Upper lobe of right lung (tissue), 1 donor: Measurements from ENCODE around the gene BATF3. TPM values are rescaled to one million over a fixed set of nuclear protein-coding genes. Genes with fewer than 3 reads are reported as not detected.
A peak's percentile ranks its signal among the peaks of the same experiment; 100 is the strongest.

ENCODE experiments used
- ATAC-seq: fragments of 200-7000 bp; cut with Tn5 transposase; one replicate; pipeline ENCODE4 v1.9.1; 2020; ENCODE audit warnings: mild to moderate bottlenecking, moderate library complexity
- DNase-seq: peaks from one replicate; pipeline ENCODE4 v3.0.0-alpha.2; 2020
- H3K27ac ChIP-seq: fragments of 200-600 bp; one replicate; pipeline ENCODE4 v1.8.0; 2022
- H3K27me3 ChIP-seq: fragments of 200-600 bp; one replicate; pipeline ENCODE4 v1.8.0; 2022; ENCODE audit warnings: mild to moderate bottlenecking
- H3K36me3 ChIP-seq: fragments of 200-600 bp; one replicate; pipeline ENCODE4 v1.8.0; 2022
- H3K4me1 ChIP-seq: fragments of 200-600 bp; one replicate; pipeline ENCODE4 v1.8.0; 2022
- H3K4me3 ChIP-seq: fragments of 200-600 bp; one replicate; pipeline ENCODE4 v1.8.0; 2022; ENCODE audit warnings: mild to moderate bottlenecking
- H3K9me3 ChIP-seq: fragments of 200-600 bp; one replicate; pipeline ENCODE4 v1.8.0; 2022
- CTCF ChIP-seq: fragments of 200-600 bp; IDR thresholded peaks from one replicate; pipeline ENCODE4 v1.8.0; 2022; ENCODE audit warnings: antibody characterized with exemption
- intact Hi-C: fragments of 100-400 bp; cut with DNase I; formaldehyde crosslinking; loops from one replicate; pipeline ENCODE4 v1.11.0; 2022
- long read RNA-seq: library from polyadenylated mRNA; unstranded; transcript quantifications from one replicate; pipeline ENCODE4 v2.0.0, GENCODE V29; 2021
- total RNA-seq: library from RNA; stranded (reverse); fragmentation: NEBNext Ultra II Directional; extraction: Animal tissue kit (Norgen Biotek cat#: 25700); gene quantifications from one replicate; pipeline ENCODE4 v1.2.1, GENCODE V29; 2021
- donor health status: DM: no; HTN: yes; CAD: no; lungs with severe emphysema.

BATF3 gene, protein sequence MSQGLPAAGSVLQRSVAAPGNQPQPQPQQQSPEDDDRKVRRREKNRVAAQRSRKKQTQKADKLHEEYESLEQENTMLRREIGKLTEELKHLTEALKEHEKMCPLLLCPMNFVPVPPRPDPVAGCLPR
- total RNA-seq, result 10.0 TPM
- long read RNA-seq, transcript BATF3-201 (3 exons, 980 nt), result major isoform, 11 of 14 reads
- long read RNA-seq, partial matches to known transcripts, result 0 of 14 reads
- long read RNA-seq, other reads (novel, unspliced or antisense), result 2 of 14 reads

DNA sequence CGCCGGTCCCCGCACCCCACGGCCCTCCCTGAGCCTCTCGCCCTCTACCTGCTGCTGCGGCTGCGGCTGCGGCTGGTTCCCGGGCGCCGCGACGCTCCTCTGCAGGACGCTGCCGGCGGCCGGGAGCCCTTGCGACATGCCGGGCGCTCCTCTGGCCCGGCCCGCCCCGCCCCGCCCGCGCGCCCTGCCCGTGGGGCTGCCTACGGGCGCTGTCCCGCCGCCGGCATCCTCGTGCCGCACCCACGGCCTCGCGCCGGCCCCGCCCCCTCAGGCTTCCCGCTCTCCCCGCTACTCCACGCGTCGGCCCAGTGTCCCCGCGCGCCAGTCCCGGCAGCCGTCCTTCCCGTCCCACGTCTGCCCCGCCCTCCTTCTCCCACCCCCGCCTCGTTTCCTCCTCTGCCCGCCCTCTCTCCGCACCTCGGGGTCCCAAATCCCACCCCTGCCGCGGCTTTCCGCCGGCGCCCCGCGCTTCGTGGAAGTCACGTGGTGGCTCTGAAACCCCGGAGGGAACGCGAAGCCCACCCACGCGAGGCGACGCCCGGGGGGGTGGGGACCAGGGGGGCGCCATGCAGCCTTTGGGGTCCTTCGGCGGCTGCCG, at the start of gene BATF3:
BATF3 (minus strand) TSS at position 216 of the 598 bp plus-strand sequence; CDS start at position 138, 78 bp downstream.
- peak; percentile 85 for DNase-seq
- intact Hi-C loops, result no loop called here

GRCh38 chr1:212746546-212746945, 46.9 kb upstream of the BATF3 start:
- Histone ChIP-seq H3K27ac (no peak overlapping the region), H3K4me3 (no peak overlapping the region), H3K4me1 (peaks cover 15% of the 10 kb centered on the region), H3K27me3 (no peaks in the 10 kb centered on the region), H3K9me3 (no peaks in the 10 kb centered on the region), H3K36me3 (no peaks in the 10 kb centered on the region)
- TF ChIP-seq CTCF, result no peak
- ATAC-seq (no peak), DNase-seq (no peak)
- intact Hi-C loops, result no loop called here

More for the DNA sequence above, at the start of gene BATF3:
- peaks cover 26% of the 10 kb centered on the region for H3K4me1 ChIP-seq
- H3K27me3 ChIP-seq, result peaks cover 4% of the 10 kb centered on the region
- no peaks in the 10 kb centered on the region for H3K9me3 ChIP-seq
- H3K27ac ChIP-seq, result peak within 1 kb of the TSS; percentile 67
- no peak for TF ChIP-seq CTCF
- peak; percentile 85 for ATAC-seq
- peak within 1 kb of the TSS; percentile 65 for H3K4me3 ChIP-seq
- no peaks in the 10 kb centered on the region for H3K36me3 ChIP-seq

GRCh38 chr1:212745303-212745702, 45.7 kb upstream of the BATF3 start:
- ATAC-seq, result no peak
- H3K4me1 ChIP-seq, result peaks cover 10% of the 10 kb centered on the region

GRCh38 chr1:212743901-212744475, 44.3 kb upstream of the BATF3 start:
- ATAC-seq, result no peak
- no peak for TF ChIP-seq CTCF
- H3K27ac ChIP-seq, result no peak overlapping the region
- H3K4me3 ChIP-seq, result no peak overlapping the region
- no peaks in the 10 kb centered on the region for H3K36me3 ChIP-seq
- no peaks in the 10 kb centered on the region for H3K27me3 ChIP-seq
- H3K9me3 ChIP-seq, result no peaks in the 10 kb centered on the region
- DNase-seq, result no peak
- no peaks in the 10 kb centered on the region for H3K4me1 ChIP-seq
- intact Hi-C loops, result no loop called here

More at GRCh38 chr1:212745303-212745702, 45.7 kb upstream of the BATF3 start:
- intact Hi-C loops, result no loop called here
- Histone ChIP-seq H3K4me3 (no peak overlapping the region), H3K36me3 (no peaks in the 10 kb centered on the region), H3K27me3 (no peaks in the 10 kb centered on the region), H3K27ac (no peak overlapping the region), H3K9me3 (no peaks in the 10 kb centered on the region)
- no peak for TF ChIP-seq CTCF
- no peak for DNase-seq

GRCh38 chr1:212738330-212738729, 38.7 kb upstream of the BATF3 start:
- TF ChIP-seq CTCF, result no peak
- no peaks in the 10 kb centered on the region for H3K27me3 ChIP-seq
- H3K27ac ChIP-seq, result no peak overlapping the region
- H3K4me1 ChIP-seq, result no peaks in the 10 kb centered on the region
- intact Hi-C loops, result no loop called here
- DNase-seq (no peak), ATAC-seq (no peak)
- no peaks in the 10 kb centered on the region for H3K9me3 ChIP-seq
- no peak overlapping the region for H3K4me3 ChIP-seq
- no peaks in the 10 kb centered on the region for H3K36me3 ChIP-seq
